Esophagus muscularis mucosa (tissue), 3 donors: ENCODE results near the gene IFI27L2.

ENCODE experiments used
- POLR2AphosphoS5 ChIP-seq, 2 donors: sonication (generic); formaldehyde crosslinking; IDR thresholded peaks; one replicate each; pipeline ENCODE4 v1.6.1; 2017; ENCODE audit warnings: antibody characterized with exemption in 2 of 2
- TF ChIP-seq, protein P1 (sequence below), 3 experiments: fragments of 200-600 bp in 2 of 3; fragments of 450-650 bp in 1 of 3; sonication (generic) in 2 of 3; IDR thresholded peaks; one replicate each; pipeline ENCODE4 v1.5.1; 2017 to 2019; ENCODE audit warnings: antibody characterized with exemption in 3 of 3, mild to moderate bottlenecking in 2 of 3, moderate library complexity in 1 of 3

DNA sequence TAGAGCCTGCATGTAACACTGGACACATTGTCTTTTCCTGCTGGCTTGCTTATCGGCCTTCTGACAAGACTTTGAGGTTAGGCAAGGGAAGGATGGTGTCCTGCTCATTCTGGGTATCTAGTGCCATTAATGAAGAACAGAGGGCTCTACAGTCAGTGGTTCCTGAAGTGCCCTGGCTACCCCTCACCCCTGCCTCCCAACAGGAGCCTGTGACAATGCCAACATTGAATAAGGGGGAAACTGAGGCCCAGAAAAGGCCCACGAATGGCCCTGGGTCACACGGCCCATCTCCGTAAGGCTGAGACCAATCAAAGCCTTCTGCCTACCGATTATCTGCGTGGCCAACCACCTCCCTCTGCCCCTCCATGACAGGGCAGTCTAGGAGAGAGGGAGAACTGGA is 2.1 kb downstream of the IFI27L2 start:
- TF ChIP-seq, protein P1, sequence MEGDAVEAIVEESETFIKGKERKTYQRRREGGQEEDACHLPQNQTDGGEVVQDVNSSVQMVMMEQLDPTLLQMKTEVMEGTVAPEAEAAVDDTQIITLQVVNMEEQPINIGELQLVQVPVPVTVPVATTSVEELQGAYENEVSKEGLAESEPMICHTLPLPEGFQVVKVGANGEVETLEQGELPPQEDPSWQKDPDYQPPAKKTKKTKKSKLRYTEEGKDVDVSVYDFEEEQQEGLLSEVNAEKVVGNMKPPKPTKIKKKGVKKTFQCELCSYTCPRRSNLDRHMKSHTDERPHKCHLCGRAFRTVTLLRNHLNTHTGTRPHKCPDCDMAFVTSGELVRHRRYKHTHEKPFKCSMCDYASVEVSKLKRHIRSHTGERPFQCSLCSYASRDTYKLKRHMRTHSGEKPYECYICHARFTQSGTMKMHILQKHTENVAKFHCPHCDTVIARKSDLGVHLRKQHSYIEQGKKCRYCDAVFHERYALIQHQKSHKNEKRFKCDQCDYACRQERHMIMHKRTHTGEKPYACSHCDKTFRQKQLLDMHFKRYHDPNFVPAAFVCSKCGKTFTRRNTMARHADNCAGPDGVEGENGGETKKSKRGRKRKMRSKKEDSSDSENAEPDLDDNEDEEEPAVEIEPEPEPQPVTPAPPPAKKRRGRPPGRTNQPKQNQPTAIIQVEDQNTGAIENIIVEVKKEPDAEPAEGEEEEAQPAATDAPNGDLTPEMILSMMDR (IDR thresholded peaks at IDR 0.05): no peak
- TF ChIP-seq POLR2AphosphoS5 (IDR thresholded peaks at IDR 0.05): no peak
